Erythroblast (primary cell): ENCODE results near the gene TSPEAR.
"Not testable (repeated sequence)": the region's sequence is repeated elsewhere in the genome, so short reads cannot be mapped to it uniquely, and the experiment has no call there.

Experiments used
- DNase-seq, 2 experiments: peaks; one replicate each; lab custom pipeline; 2025; lab: John Stamatoyannopoulos, UW
- GATA1 ChIP-seq: IDR thresholded peaks from 2 replicates; pipeline ENCODE4 v1.6.1; 2011; ENCODE audit warnings: low read depth, mild to moderate bottlenecking, control low read depth, low read length, moderate library complexity
- POLR2A ChIP-seq: IDR thresholded peaks from 2 replicates; pipeline ENCODE4 v1.6.1; 2011; ENCODE audit warnings: mild to moderate bottlenecking, low read length

TSPEAR gene

GRCh38 chr21:44557491-44558328 is 153.7 kb downstream of the TSPEAR start:
- TF ChIP-seq GATA1, result no peak
- TF ChIP-seq POLR2A, result no peak
- no peak for DNase-seq

GRCh38 chr21:44556879-44557278 is 154.5 kb downstream of the TSPEAR start:
- DNase-seq, result no peak
- TF ChIP-seq GATA1, result no peak
- no peak for TF ChIP-seq POLR2A

- TF ChIP-seq POLR2A (no peak), GATA1 (no peak)
- no peak for DNase-seq
Measured at GRCh38 chr21:44555200-44555875, 156.0 kb downstream of the TSPEAR start.

GRCh38 chr21:44552681-44553080 is 158.7 kb downstream of the TSPEAR start:
- TF ChIP-seq GATA1 (no peak), POLR2A (no peak)
- no peak for DNase-seq

- DNase-seq, result no peak
- no peak for TF ChIP-seq POLR2A
- TF ChIP-seq GATA1, result no peak
Measured at GRCh38 chr21:44552136-44552535, 159.2 kb downstream of the TSPEAR start.

- DNase-seq, result no peak
- TF ChIP-seq GATA1, result no peak
- no peak for TF ChIP-seq POLR2A
Measured at GRCh38 chr21:44551340-44551961, 159.9 kb downstream of the TSPEAR start, which contains the start of gene KRTAP10-2. Gene KRTAP10-2 (minus strand): TSS chr21:44551505. CDS start chr21:44551458, 47 bp downstream.

- no peak for DNase-seq
- TF ChIP-seq POLR2A (no peak), GATA1 (no peak)
Measured at GRCh38 chr21:44550807-44551206, 160.6 kb downstream of the TSPEAR start.

- not testable (repeated sequence) for DNase-seq
Measured at GRCh38 chr21:44550285-44550684, 161.1 kb downstream of the TSPEAR start.

- no peak for DNase-seq
- no peak for TF ChIP-seq POLR2A
- no peak for TF ChIP-seq GATA1
Measured at GRCh38 chr21:44549525-44550211, 161.7 kb downstream of the TSPEAR start.

GRCh38 chr21:44548922-44549321 is 162.4 kb downstream of the TSPEAR start:
- no peak for TF ChIP-seq GATA1
- TF ChIP-seq POLR2A, result no peak
- no peak for DNase-seq

GRCh38 chr21:44548381-44548780 is 163.0 kb downstream of the TSPEAR start:
- DNase-seq, result no peak
- no peak for TF ChIP-seq GATA1
- TF ChIP-seq POLR2A, result no peak

GRCh38 chr21:44547656-44548331 is 163.6 kb downstream of the TSPEAR start:
- DNase-seq, result no peak
- TF ChIP-seq POLR2A (no peak), GATA1 (no peak)

- no peak for TF ChIP-seq POLR2A
- no peak for TF ChIP-seq GATA1
- DNase-seq, result no peak
Measured at GRCh38 chr21:44544566-44544965, 166.8 kb downstream of the TSPEAR start.

GRCh38 chr21:44542716-44543115 is 168.7 kb downstream of the TSPEAR start:
- DNase-seq, result no peak
- TF ChIP-seq GATA1, result no peak
- no peak for TF ChIP-seq POLR2A
